Measurements from ENCODE around the gene CRBN.

DNA sequence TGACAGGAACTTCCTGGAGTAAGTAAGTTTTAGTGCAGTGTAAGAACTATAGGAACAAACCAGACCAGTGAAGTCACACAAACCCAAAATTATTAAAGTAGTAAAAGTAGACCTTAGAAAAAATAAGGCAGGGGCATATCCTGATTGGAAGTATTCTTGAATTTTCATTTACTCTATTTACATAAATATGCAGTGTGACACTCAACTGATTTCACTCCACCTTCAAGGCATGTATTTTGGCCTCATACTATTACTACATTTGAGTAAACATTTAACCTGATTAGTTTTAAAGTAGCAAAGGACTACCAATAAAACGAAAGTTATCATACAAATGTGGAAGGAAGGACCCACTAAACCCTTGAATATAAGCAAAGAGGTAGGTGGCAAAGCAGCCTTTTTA lies 29.9 kb downstream of the CRBN start:
- TF ChIP-seq CTCF (IDR thresholded peaks at IDR 0.05 in 8 of 11, conservative IDR thresholded peaks at IDR 0.05 in 3 of 11) (no peak), POLR2A (IDR thresholded peaks at IDR 0.05) (no peak)
